EH (cell line): ENCODE results near the gene SPATA31D3.
"Not testable (repeated sequence)": the region's sequence is repeated elsewhere in the genome, so short reads cannot be mapped to it uniquely, and the experiment has no call there.

Source experiments
- DNase-seq: peaks from one replicate; pipeline ENCODE4 v3.0.0-alpha.2; 2015; ENCODE audit warnings: low read depth

SPATA31D3 gene

GRCh38 chr9:81943393-81943792 lies at the start of gene SPATA31D3:
TSS of gene SPATA31D3 (plus strand) at chr9:81943500. CDS start at chr9:81943586, 86 bp downstream.
- not testable (repeated sequence) for DNase-seq

GRCh38 chr9:81893929-81894328 lies 49.4 kb upstream of the SPATA31D3 start:
- DNase-seq, result peak; percentile 56

- no peak for DNase-seq
Observed at GRCh38 chr9:81894891-81895290, 48.4 kb upstream of the SPATA31D3 start.

GRCh38 chr9:81896070-81896469 lies 47.2 kb upstream of the SPATA31D3 start:
- DNase-seq, result peak; percentile 64

GRCh38 chr9:81898851-81899250 lies 44.4 kb upstream of the SPATA31D3 start:
- DNase-seq, result peak; percentile 49

GRCh38 chr9:81902196-81902595 lies 41.1 kb upstream of the SPATA31D3 start:
- DNase-seq, result peak; percentile 30

GRCh38 chr9:81902626-81903025 lies 40.7 kb upstream of the SPATA31D3 start:
- peak; percentile 23 for DNase-seq

GRCh38 chr9:81906671-81907070 lies 36.6 kb upstream of the SPATA31D3 start:
- DNase-seq, result peak; percentile 55

- no peak for DNase-seq
Observed at GRCh38 chr9:81912135-81912534, 31.2 kb upstream of the SPATA31D3 start.

GRCh38 chr9:81915801-81916505 lies 27.3 kb upstream of the SPATA31D3 start:
- peak; percentile 11 for DNase-seq

GRCh38 chr9:81918507-81918906 lies 24.8 kb upstream of the SPATA31D3 start:
- DNase-seq, result not testable (repeated sequence)

GRCh38 chr9:81928305-81928704 lies 15.0 kb upstream of the SPATA31D3 start, which contains the start of gene SPATA31D4:
TSS of gene SPATA31D4 (plus strand) at chr9:81928428. CDS start at chr9:81928514, 86 bp downstream.
- DNase-seq, result not testable (repeated sequence)

GRCh38 chr9:81930147-81930546 lies 13.2 kb upstream of the SPATA31D3 start:
- DNase-seq, result not testable (repeated sequence)

- DNase-seq, result not testable (repeated sequence)
Observed at GRCh38 chr9:81933547-81933946, 9.8 kb upstream of the SPATA31D3 start.

- not testable (repeated sequence) for DNase-seq
Observed at GRCh38 chr9:81948650-81949049, 5.3 kb downstream of the SPATA31D3 start.

GRCh38 chr9:81953096-81953495 lies 9.8 kb downstream of the SPATA31D3 start:
- no peak for DNase-seq

- no peak for DNase-seq
Observed at GRCh38 chr9:81955625-81956024, 12.3 kb downstream of the SPATA31D3 start.

GRCh38 chr9:81964218-81965171 lies 21.2 kb downstream of the SPATA31D3 start:
- DNase-seq, result peak; percentile 15

GRCh38 chr9:81968026-81968425 lies 24.7 kb downstream of the SPATA31D3 start:
- no peak for DNase-seq

GRCh38 chr9:81969971-81970370 lies 26.7 kb downstream of the SPATA31D3 start:
- DNase-seq, result peak; percentile 1

- DNase-seq, result no peak
Observed at GRCh38 chr9:81971727-81972126, 28.4 kb downstream of the SPATA31D3 start.

- no peak for DNase-seq
Observed at GRCh38 chr9:81974764-81975163, 31.5 kb downstream of the SPATA31D3 start.

- DNase-seq, result no peak
Observed at GRCh38 chr9:81976351-81976750, 33.1 kb downstream of the SPATA31D3 start.
